HG03521 (cell line): ENCODE measurements around the gene IL25.
"Not testable (repeated sequence)": the region's sequence is repeated elsewhere in the genome, so short reads cannot be mapped to it uniquely, and the experiment has no call there.

ENCODE experiments used
- ATAC-seq: cut with Tn5 transposase; IDR thresholded peaks from one replicate; pipeline ENCODE4 v1.9.1; 2021; ENCODE audit warnings: mild to moderate bottlenecking, moderate library complexity; ENCODE audit not compliant: unreplicated experiment

Gene IL25

GRCh38 chr14:23371865-23372264 is 744 bp upstream of the IL25 start:
- ATAC-seq: no peak

- ATAC-seq: no peak
Observed at GRCh38 chr14:23373041-23373440, 432 bp downstream of the IL25 start.

GRCh38 chr14:23375527-23376251 is 3.1 kb downstream of the IL25 start:
- ATAC-seq: no peak

GRCh38 chr14:23376482-23377197 is 4.0 kb downstream of the IL25 start, which contains the start of gene CMTM5:
TSS of gene CMTM5 (plus strand) at chr14:23377046. CDS start at chr14:23377252, 206 bp downstream.
- ATAC-seq: no peak

- no peak for ATAC-seq
Observed at GRCh38 chr14:23377198-23377550, 4.6 kb downstream of the IL25 start.

- no peak for ATAC-seq
Observed at GRCh38 chr14:23377573-23378563, 5.3 kb downstream of the IL25 start.

- ATAC-seq: no peak
Observed at GRCh38 chr14:23378612-23379220, 6.1 kb downstream of the IL25 start.

GRCh38 chr14:23379366-23380196 is 7.0 kb downstream of the IL25 start:
- ATAC-seq: no peak

GRCh38 chr14:23380197-23380914 is 7.7 kb downstream of the IL25 start:
- ATAC-seq: no peak

GRCh38 chr14:23380976-23381375 is 8.4 kb downstream of the IL25 start:
- no peak for ATAC-seq

- ATAC-seq: no peak
Observed at GRCh38 chr14:23381871-23382270, 9.3 kb downstream of the IL25 start.

- no peak for ATAC-seq
Observed at GRCh38 chr14:23382276-23382675, 9.7 kb downstream of the IL25 start.

GRCh38 chr14:23382731-23383440 is 10.3 kb downstream of the IL25 start:
- ATAC-seq: no peak

- ATAC-seq: no peak
Observed at GRCh38 chr14:23384364-23385080, 11.9 kb downstream of the IL25 start.

GRCh38 chr14:23385244-23385641 is 12.6 kb downstream of the IL25 start:
- no peak for ATAC-seq

GRCh38 chr14:23385642-23386265 is 13.1 kb downstream of the IL25 start:
- no peak for ATAC-seq

GRCh38 chr14:23386266-23386657 is 13.7 kb downstream of the IL25 start:
- ATAC-seq: not testable (repeated sequence)

GRCh38 chr14:23386999-23387398 is 14.4 kb downstream of the IL25 start:
- no peak for ATAC-seq
